ENCODE results near the gene ABHD17B.
"Not testable (repeated sequence)": the region's sequence is repeated elsewhere in the genome, so short reads cannot be mapped to it uniquely, and the experiment has no call there.

ABHD17B gene

GRCh38 chr9:71911061-71911907, at the start of gene ABHD17B, which contains the start of gene C9orf85:
TSS of gene ABHD17B (minus strand) at chr9:71911193. CDS start at chr9:71875080, 36,113 bp downstream.
TSS of gene C9orf85 (plus strand) at chr9:71911639. CDS start at chr9:71911735, 96 bp downstream.
- DNase-seq (ENCODE audit: low spot score): peak; percentile 98

- DNase-seq (ENCODE audit: low spot score): no peak
These were observed 44.4 kb upstream of the ABHD17B start for GRCh38 chr9:71955300-71955915.

- DNase-seq (ENCODE audit: low spot score): not testable (repeated sequence)
These were observed 43.7 kb upstream of the ABHD17B start for GRCh38 chr9:71954652-71955051.

DNA sequence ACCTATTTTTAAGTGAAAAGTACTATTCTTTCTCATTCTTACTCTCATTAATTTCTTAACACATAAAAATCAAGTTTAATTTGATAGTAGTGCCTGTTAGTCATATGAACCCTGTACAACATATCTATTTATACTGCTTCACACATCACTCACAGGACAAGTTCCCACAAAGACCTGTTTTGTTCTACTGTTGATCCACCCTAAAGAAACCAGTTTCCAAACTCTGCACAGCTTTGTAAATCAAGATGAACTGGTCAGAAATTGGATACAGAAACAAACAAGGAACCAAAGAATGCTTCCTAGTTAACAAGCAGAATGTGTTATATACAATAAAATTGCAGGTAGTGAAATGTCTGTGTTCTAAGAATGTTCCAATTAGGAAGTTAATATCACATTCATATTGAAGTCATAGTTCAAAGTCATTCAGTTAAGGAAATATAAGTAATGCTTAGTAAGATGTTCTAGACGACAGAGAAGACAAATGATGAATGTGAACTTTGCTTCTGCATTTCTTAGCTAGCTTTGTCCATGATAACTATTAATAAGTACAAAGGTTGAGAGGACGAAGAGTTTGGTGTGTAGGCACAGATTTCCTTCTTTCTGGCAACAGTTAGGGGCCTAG, 33.9 kb upstream of the ABHD17B start:
- DNase-seq (ENCODE audit: low spot score): peak; percentile 86

DNA sequence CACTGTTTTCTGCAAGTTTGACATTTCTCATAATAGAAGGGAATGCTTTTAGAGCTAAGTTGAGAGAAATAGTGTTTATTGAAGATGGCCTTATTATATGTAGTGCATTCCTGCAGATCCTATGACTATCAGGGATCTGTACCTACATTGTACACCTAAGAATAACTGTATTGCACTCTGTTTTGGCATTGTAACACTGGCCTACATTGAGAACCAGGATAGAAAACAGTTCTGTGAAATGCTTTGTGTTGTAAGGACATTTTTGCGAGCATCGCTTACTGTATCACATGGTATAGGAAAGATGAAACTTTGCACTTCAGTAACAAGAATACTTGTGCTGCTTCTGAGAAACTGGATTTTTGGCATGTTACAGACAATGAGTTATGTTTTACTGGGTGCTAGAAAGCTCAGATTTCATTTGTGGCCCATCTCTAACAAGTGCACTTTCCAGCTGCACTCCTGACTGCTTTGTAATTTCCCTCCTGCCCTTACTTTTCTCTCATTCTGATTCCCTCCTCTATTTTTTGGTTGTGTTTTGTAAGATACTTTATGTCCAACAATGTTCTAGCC, 31.1 kb upstream of the ABHD17B start:
- no peak for DNase-seq (ENCODE audit: low spot score)

- DNase-seq (ENCODE audit: low spot score): no peak
These were observed 30.1 kb upstream of the ABHD17B start for GRCh38 chr9:71941060-71941568.

- no peak for DNase-seq (ENCODE audit: low spot score)
These were observed 26.9 kb upstream of the ABHD17B start for GRCh38 chr9:71937898-71938297.

GRCh38 chr9:71937070-71937625, 26.2 kb upstream of the ABHD17B start:
- peak; percentile 63 for DNase-seq (ENCODE audit: low spot score)

- no peak for DNase-seq (ENCODE audit: low spot score)
These were observed 25.1 kb upstream of the ABHD17B start for GRCh38 chr9:71936066-71936465.

DNA sequence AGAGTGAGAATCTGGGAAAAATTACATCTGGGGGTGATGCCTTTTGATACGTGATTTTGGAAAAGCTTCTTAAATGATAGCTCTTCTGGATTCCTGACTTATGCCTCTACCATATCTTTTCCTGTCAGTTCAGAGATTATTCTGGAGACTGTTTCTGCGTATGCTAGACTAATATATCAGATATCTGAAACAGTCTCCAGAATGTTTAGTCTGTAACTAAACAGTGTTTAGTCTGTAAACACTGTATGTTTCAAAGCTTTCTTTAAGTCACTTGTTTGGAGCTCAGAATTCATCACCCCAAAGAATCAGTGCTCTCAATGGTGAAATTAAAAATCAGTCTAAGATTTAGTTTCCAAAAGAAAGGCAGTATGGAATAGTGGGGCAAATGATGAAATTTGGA, 20.2 kb upstream of the ABHD17B start:
- no peak for DNase-seq (ENCODE audit: low spot score)

GRCh38 chr9:71929791-71930440, 18.9 kb upstream of the ABHD17B start:
- no peak for DNase-seq (ENCODE audit: low spot score)

DNA sequence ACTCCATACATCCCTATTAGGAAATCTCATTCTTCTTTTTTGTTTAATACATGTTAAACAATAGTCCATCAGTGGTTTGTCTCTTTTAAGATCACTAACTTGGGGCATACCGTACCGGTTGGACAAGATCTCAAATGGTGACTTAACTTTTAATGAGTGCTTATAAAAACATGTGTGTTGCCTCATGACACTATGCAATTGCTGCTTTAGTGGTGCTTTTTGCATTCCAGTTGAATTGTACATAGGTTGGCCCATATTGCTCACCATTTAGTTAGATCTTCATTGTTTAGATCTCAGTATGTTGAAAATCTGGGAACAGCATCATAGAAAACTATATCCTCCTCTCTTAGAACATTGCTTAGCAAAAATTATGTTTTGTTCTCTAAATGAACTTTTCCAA, 18.2 kb upstream of the ABHD17B start:
- no peak for DNase-seq (ENCODE audit: low spot score)

GRCh38 chr9:71928806-71929205, 17.8 kb upstream of the ABHD17B start:
- DNase-seq (ENCODE audit: low spot score): no peak

DNA sequence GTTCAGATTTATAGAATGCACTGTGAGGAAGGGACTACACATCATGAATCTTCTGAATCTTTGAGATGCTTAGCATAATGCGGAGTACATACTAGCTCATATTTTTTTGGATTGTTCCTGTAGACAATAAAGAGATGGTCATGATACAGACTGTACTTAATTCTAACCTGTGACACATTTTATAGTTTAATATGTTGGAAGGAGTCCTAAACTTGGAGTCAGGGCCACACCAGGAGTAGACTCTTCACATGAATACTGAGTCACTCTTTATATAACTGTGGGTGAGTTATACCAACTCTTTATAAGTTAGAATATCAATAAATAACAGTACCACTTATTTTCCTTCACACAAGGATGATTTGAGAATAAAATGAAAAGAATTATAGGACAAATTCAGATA, 17.4 kb upstream of the ABHD17B start:
- no peak for DNase-seq (ENCODE audit: low spot score)

DNA sequence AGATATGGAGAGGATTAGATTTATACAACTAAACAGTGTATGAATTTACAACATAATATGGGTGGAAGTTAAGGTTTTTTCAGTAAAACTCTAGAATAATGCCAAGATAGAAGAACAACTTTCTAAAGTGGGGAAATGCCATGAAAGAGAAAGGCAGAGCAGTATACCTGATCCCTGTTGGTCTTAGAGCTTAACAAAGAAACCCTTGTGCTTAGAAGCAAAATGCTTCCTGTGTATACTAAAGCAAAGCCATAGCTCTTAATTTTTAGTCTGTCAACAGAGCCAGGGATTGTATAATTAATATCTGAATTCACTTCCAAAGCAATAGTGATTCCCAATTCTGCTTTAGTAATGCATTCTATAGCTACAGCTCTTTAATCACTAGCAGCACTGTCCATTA, 14.8 kb upstream of the ABHD17B start:
- DNase-seq (ENCODE audit: low spot score): peak; percentile 80

GRCh38 chr9:71924576-71924975, 13.6 kb upstream of the ABHD17B start:
- DNase-seq (ENCODE audit: low spot score): no peak

GRCh38 chr9:71921190-71921814, 10.3 kb upstream of the ABHD17B start:
- DNase-seq (ENCODE audit: low spot score): no peak

- DNase-seq (ENCODE audit: low spot score): no peak
These were observed 9.6 kb upstream of the ABHD17B start for GRCh38 chr9:71920456-71921189.

DNA sequence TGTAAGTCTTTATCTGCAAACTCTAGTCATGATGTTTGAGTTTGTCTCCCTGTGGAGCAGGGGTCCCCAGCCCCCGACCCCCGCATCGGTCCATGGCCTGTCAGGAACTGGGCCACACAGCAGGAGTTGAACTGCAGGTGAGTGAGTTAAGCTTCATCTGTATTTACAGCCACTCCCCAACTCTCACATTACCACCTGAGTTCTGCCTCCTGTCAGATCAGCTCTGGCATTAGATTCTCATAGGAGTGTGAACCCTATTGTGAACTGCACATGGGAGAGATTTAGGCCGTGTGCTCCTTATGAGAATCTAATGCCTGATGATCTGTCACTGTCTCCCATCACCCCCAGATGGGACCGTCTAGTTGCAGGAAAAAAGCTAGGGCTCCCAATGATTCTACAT, 7.4 kb upstream of the ABHD17B start:
- DNase-seq (ENCODE audit: low spot score): no peak

- DNase-seq (ENCODE audit: low spot score): no peak
These were observed 6.0 kb upstream of the ABHD17B start for GRCh38 chr9:71916834-71917534.

All from COLO829 (cell line).